T-cell (primary cell): ENCODE measurements around the gene LRRC36. TPM values are rescaled to one million over a fixed set of nuclear protein-coding genes. Genes with fewer than 3 reads are reported as not detected.

Experiments used
- ATAC-seq, 4 experiments: fragments of 200-7000 bp in 3 of 4; fragments of 150-1000 bp in 1 of 4; cut with Tn5 transposase; replicated peaks in 1 of 4; 1 replicate in 3 of 4; 2 replicates in 1 of 4; pipeline ENCODE4 v1.10.0; 2021; ENCODE audit warnings: moderate library complexity in 3 of 4, mild to moderate bottlenecking in 2 of 4, moderate number of reproducible peaks in 1 of 4
- CTCF ChIA-PET, 2 donors: fragments of 300-600 bp; sonication (Branson Sonifier 250); formaldehyde crosslinking; loops; one replicate each; lab custom pipeline; 2022; ENCODE audit warnings: antibody characterized with exemption in 2 of 2; lab: Charles Lee
- POLR2A ChIA-PET, 2 donors: fragments of 300-600 bp; sonication (Branson Sonifier 250); formaldehyde crosslinking; loops; one replicate each; lab custom pipeline; 2022; ENCODE audit warnings: antibody characterized with exemption in 2 of 2; lab: Charles Lee
- DNase-seq, 35 experiments: peaks; one replicate each; pipeline versions ENCODE4 v3.0.0 to v3.0.0-alpha.2; 2013 to 2023
- H3K27ac ChIP-seq: one replicate; pipeline ENCODE4 v1.5.1; 2013; ENCODE audit warnings: low read length
- H3K27me3 ChIP-seq, 2 experiments: replicated peaks in 1 of 2; 1 replicate in 1 of 2; 2 replicates in 1 of 2; pipeline versions ENCODE4 v1.6.1 to v1.7.0; 2013; ENCODE audit warnings: low read length in 1 of 2, mixed read lengths in 1 of 2; ENCODE audit not compliant: control insufficient read depth in 2 of 2, insufficient read depth in 2 of 2; ENCODE audit errors: extremely low read depth in 1 of 2
- H3K36me3 ChIP-seq, 2 donors: 1 replicate in 1 of 2; 2 replicates in 1 of 2; pipeline versions ENCODE4 v1.6.1 to v1.7.0; 2013; ENCODE audit warnings: low read length in 1 of 2; ENCODE audit not compliant: control insufficient read depth in 2 of 2, insufficient read depth in 1 of 2; ENCODE audit errors: extremely low read depth in 1 of 2
- H3K4me1 ChIP-seq, 2 experiments: 1 replicate in 1 of 2; 2 replicates in 1 of 2; pipeline versions ENCODE4 v1.6.1 to v1.7.0; 2013; ENCODE audit warnings: low read length in 2 of 2, mixed read lengths in 1 of 2; ENCODE audit not compliant: insufficient read depth in 2 of 2, control insufficient read depth in 1 of 2; ENCODE audit errors: extremely low read depth in 1 of 2
- H3K4me3 ChIP-seq, 2 donors: 1 replicate in 1 of 2; 2 replicates in 1 of 2; pipeline versions ENCODE4 v1.5.1 to v1.7.0; 2013; ENCODE audit warnings: mild to moderate bottlenecking in 2 of 2, low read length in 1 of 2, moderate library complexity in 1 of 2; ENCODE audit not compliant: control insufficient read depth in 1 of 2; ENCODE audit errors: extremely low read depth in 1 of 2
- H3K9me3 ChIP-seq: 2 replicates; pipeline ENCODE4 v1.7.0; 2013
- H3K27ac Mint-ChIP-seq, 2 donors: one replicate each; pipeline ENCODE4 v1.8.0; 2020 to 2021; ENCODE audit warnings: mild to moderate bottlenecking in 2 of 2, mixed read lengths in 2 of 2
- H3K27me3 Mint-ChIP-seq, 2 donors: one replicate each; pipeline ENCODE4 v1.8.0; 2021 to 2022; ENCODE audit warnings: mixed read lengths in 2 of 2
- H3K36me3 Mint-ChIP-seq: one replicate; pipeline ENCODE4 v1.8.0; 2021; ENCODE audit warnings: mixed read lengths
- H3K4me1 Mint-ChIP-seq, 3 donors: one replicate each; pipeline ENCODE4 v1.8.0; 2020 to 2022; ENCODE audit warnings: mixed read lengths in 3 of 3, mild to moderate bottlenecking in 1 of 3
- H3K4me3 Mint-ChIP-seq, 3 donors: one replicate each; pipeline ENCODE4 v1.8.0; 2020 to 2022; ENCODE audit warnings: mild to moderate bottlenecking in 3 of 3, mixed read lengths in 3 of 3, moderate library complexity in 3 of 3
- H3K9me3 Mint-ChIP-seq, 3 donors: one replicate each; pipeline ENCODE4 v1.8.0; 2020 to 2022; ENCODE audit warnings: mixed read lengths in 3 of 3
- WGBS: methylation state at CpG from one replicate; pipeline ENCODE4 v1.1.5; 2013; ENCODE audit warnings: missing lambda C conversion rate; ENCODE audit not compliant: insufficient coverage; 5-methylcytosine and 5-hydroxymethylcytosine counted together
- total RNA-seq, 35 experiments: library from RNA in 6 of 35; stranded (reverse) in 6 of 35; fragments of 120-200 nt in 1 of 35; gene quantifications; one replicate each; pipeline versions ENCODE4 v1.2.1 to v1.2.4 and lab custom pipeline; 2013 to 2026

Gene LRRC36
- total RNA-seq, 5 donors from 2014 or later (not counting 1 experiment from before 2014, with no cell fraction given), result not detected

- CTCF ChIA-PET, result interaction anchor here (0.5 to 0.6 kb wide), 2 partner anchors 15 to 484 kb away, joined by 3 read pairs; no protein-coding TSS in a partner anchor
- no peak for ATAC-seq
- H3K9me3 ChIP-seq, result no peaks in the 10 kb centered on the region
- peaks cover 0 to 6% (median 0%) of the 10 kb centered on the region in 3 donors for H3K4me1 Mint-ChIP-seq
- H3K27ac ChIP-seq, result no peak overlapping the region
- no peaks in the 10 kb centered on the region for H3K36me3 ChIP-seq
- H3K27me3 ChIP-seq, result peaks cover 0 to 22% of the 10 kb centered on the region in 2 experiments
- H3K4me1 ChIP-seq, result peaks cover 0 to 5% of the 10 kb centered on the region in 2 experiments
- H3K27me3 Mint-ChIP-seq, result peaks cover 4 to 5% of the 10 kb centered on the region in 2 donors
- no peaks in the 10 kb centered on the region for H3K9me3 Mint-ChIP-seq
- H3K36me3 Mint-ChIP-seq, result no peaks in the 10 kb centered on the region
- H3K4me3 Mint-ChIP-seq, result no peak overlapping the region
- no peak overlapping the region for H3K4me3 ChIP-seq
- no peak for DNase-seq
- WGBS, result no CpG with 5 or more reads among the region's 3 CpGs
- POLR2A ChIA-PET, result no interaction called here
- H3K27ac Mint-ChIP-seq, result no peak overlapping the region
These were observed 30.2 kb upstream of the LRRC36 start for GRCh38 chr16:67296420-67296819.

GRCh38 chr16:67298277-67298676 is 28.3 kb upstream of the LRRC36 start:
- peaks cover 0 to 5% of the 10 kb centered on the region in 2 experiments for H3K4me1 ChIP-seq
- no peaks in the 10 kb centered on the region for H3K9me3 ChIP-seq
- ChIA-PET POLR2A (no interaction called here), CTCF (interaction anchor here in 1 of 2 donors (0.7 kb wide), 1 partner anchor 366 kb away, joined by 3 read pairs; no protein-coding TSS in a partner anchor)
- Mint-ChIP-seq H3K9me3 (no peaks in the 10 kb centered on the region), H3K4me3 (no peak overlapping the region), H3K4me1 (peaks cover 0 to 1% (median 0%) of the 10 kb centered on the region in 3 donors), H3K36me3 (no peaks in the 10 kb centered on the region), H3K27ac (no peak overlapping the region), H3K27me3 (peaks cover 4 to 5% of the 10 kb centered on the region in 2 donors)
- H3K27ac ChIP-seq, result no peak overlapping the region
- H3K27me3 ChIP-seq, result peaks cover 0 to 23% of the 10 kb centered on the region in 2 experiments
- ATAC-seq (no peak), DNase-seq (no peak)
- no peak overlapping the region for H3K4me3 ChIP-seq
- no peaks in the 10 kb centered on the region for H3K36me3 ChIP-seq
- 92% methylated on average over 8 of the region's 9 CpGs for WGBS

GRCh38 chr16:67299269-67299668 is 27.3 kb upstream of the LRRC36 start:
- ChIA-PET POLR2A (interaction anchor here in 1 of 2 donors (0.5 kb wide), 1 partner anchor 14 kb away, joined by 3 read pairs; no protein-coding TSS in a partner anchor), CTCF (no interaction called here)
- no peak for DNase-seq
- Histone ChIP-seq H3K4me1 (peaks cover 0 to 4% of the 10 kb centered on the region in 2 experiments), H3K27me3 (peaks cover 0 to 23% of the 10 kb centered on the region in 2 experiments), H3K27ac (no peak overlapping the region), H3K9me3 (no peaks in the 10 kb centered on the region), H3K4me3 (no peak overlapping the region), H3K36me3 (no peaks in the 10 kb centered on the region)
- 90% methylated on average over 13 of the region's 15 CpGs for WGBS
- H3K27me3 Mint-ChIP-seq, result peaks cover 4 to 5% of the 10 kb centered on the region in 2 donors
- no peaks in the 10 kb centered on the region for H3K9me3 Mint-ChIP-seq
- ATAC-seq, result no peak
- H3K4me3 Mint-ChIP-seq, result no peak overlapping the region
- no peak overlapping the region for H3K27ac Mint-ChIP-seq
- no peaks in the 10 kb centered on the region for H3K36me3 Mint-ChIP-seq
- H3K4me1 Mint-ChIP-seq, result no peaks in the 10 kb centered on the region

GRCh38 chr16:67301080-67301782 is 25.4 kb upstream of the LRRC36 start:
- POLR2A ChIA-PET, result no interaction called here
- Mint-ChIP-seq H3K4me3 (no peak overlapping the region), H3K27ac (no peak overlapping the region), H3K27me3 (peaks cover 5 to 8% of the 10 kb centered on the region in 2 donors), H3K36me3 (no peaks in the 10 kb centered on the region), H3K9me3 (no peaks in the 10 kb centered on the region), H3K4me1 (no peaks in the 10 kb centered on the region)
- Histone ChIP-seq H3K4me3 (no peak overlapping the region), H3K27ac (no peak overlapping the region), H3K4me1 (no peaks in the 10 kb centered on the region), H3K9me3 (no peaks in the 10 kb centered on the region), H3K36me3 (no peaks in the 10 kb centered on the region), H3K27me3 (peaks cover 0 to 23% of the 10 kb centered on the region in 2 experiments)
- DNase-seq, result no peak
- ATAC-seq, result no peak
- CTCF ChIA-PET, result no interaction called here
- 86% methylated on average over 2 of the region's 11 CpGs for WGBS

GRCh38 chr16:67302076-67302475 is 24.5 kb upstream of the LRRC36 start:
- H3K36me3 Mint-ChIP-seq, result no peaks in the 10 kb centered on the region
- no peaks in the 10 kb centered on the region for H3K9me3 ChIP-seq
- peaks cover 0 to 23% of the 10 kb centered on the region in 2 experiments for H3K27me3 ChIP-seq
- CTCF ChIA-PET, result no interaction called here
- no peaks in the 10 kb centered on the region for H3K4me1 Mint-ChIP-seq
- H3K9me3 Mint-ChIP-seq, result no peaks in the 10 kb centered on the region
- H3K4me3 ChIP-seq, result no peak overlapping the region
- 93% methylated on average over 3 of the region's 7 CpGs for WGBS
- DNase-seq (no peak), ATAC-seq (no peak)
- H3K4me1 ChIP-seq, result no peaks in the 10 kb centered on the region
- H3K4me3 Mint-ChIP-seq, result no peak overlapping the region
- no peaks in the 10 kb centered on the region for H3K36me3 ChIP-seq
- H3K27me3 Mint-ChIP-seq, result peaks cover 6 to 12% of the 10 kb centered on the region in 2 donors
- POLR2A ChIA-PET, result interaction anchor here in 1 of 2 donors (0.7 kb wide), 1 partner anchor 1083 kb away, joined by 3 read pairs; no protein-coding TSS in a partner anchor
- no peak overlapping the region for H3K27ac Mint-ChIP-seq
- H3K27ac ChIP-seq, result no peak overlapping the region

GRCh38 chr16:67302970-67303369 is 23.6 kb upstream of the LRRC36 start:
- Histone ChIP-seq H3K4me3 (no peak overlapping the region), H3K36me3 (no peaks in the 10 kb centered on the region), H3K27ac (no peak overlapping the region), H3K9me3 (no peaks in the 10 kb centered on the region), H3K4me1 (no peaks in the 10 kb centered on the region), H3K27me3 (peaks cover 0 to 19% of the 10 kb centered on the region in 2 experiments)
- Mint-ChIP-seq H3K4me1 (no peaks in the 10 kb centered on the region), H3K27me3 (peaks cover 6 to 12% of the 10 kb centered on the region in 2 donors), H3K9me3 (no peaks in the 10 kb centered on the region), H3K36me3 (no peaks in the 10 kb centered on the region), H3K27ac (no peak overlapping the region), H3K4me3 (no peak overlapping the region)
- no peak for DNase-seq
- 86% methylated on average over 3 of the region's 8 CpGs for WGBS
- POLR2A ChIA-PET, result no interaction called here
- no peak for ATAC-seq
- CTCF ChIA-PET, result no interaction called here
